Endothelial cell of umbilical vein (primary cell): ENCODE measurements around the gene PPM1E. TPM values are rescaled to one million over a fixed set of nuclear protein-coding genes. Genes with fewer than 3 reads are reported as not detected.

ENCODE experiments used
- BruUV-seq: library from RNA; stranded (reverse); fragments of 400-500 nt; replicated peaks from 2 replicates; lab custom pipeline; 2021; lab: Mats Ljungman, UMichigan
- CTCF ChIA-PET: fragments of 300-600, 350-600 bp; sonication (Branson Sonifier 250); formaldehyde crosslinking; loops from one replicate; lab custom pipeline; 2021; ENCODE audit warnings: antibody characterized with exemption, inconsistent platforms; lab: Charles Lee
- POLR2A ChIA-PET: fragments of 300-600, 350-600 bp; sonication (Branson Sonifier 250); formaldehyde crosslinking; loops from one replicate; lab custom pipeline; 2021; ENCODE audit warnings: antibody characterized with exemption, inconsistent platforms; lab: Charles Lee
- DNase-seq: peaks from one replicate; pipeline ENCODE4 v3.0.0-alpha.2; 2011; ENCODE audit warnings: low read depth, low spot score
- FAIRE-seq: peaks from 2 replicates; lab custom pipeline; 2011; peaks lifted over from hg19 to GRCh38; lab: Jason Lieb, UNC
- H2AFZ ChIP-seq: 2 replicates; pipeline ENCODE4 v1.6.0; 2012; ENCODE audit warnings: low read depth, low read length, control low read depth, inconsistent platforms
- H3K27ac ChIP-seq: 2 replicates; pipeline ENCODE4 v1.5.1; 2011; ENCODE audit warnings: low read depth, mild to moderate bottlenecking, control low read depth, low read length, moderate library complexity; ENCODE audit not compliant: insufficient read depth
- H3K27me3 ChIP-seq, 2 experiments: 2 replicates each; pipeline versions ENCODE4 v1.6.0 to v1.6.1; 2011; ENCODE audit warnings: low read length in 2 of 2, mixed read lengths in 1 of 2; ENCODE audit not compliant: control insufficient read depth in 2 of 2, insufficient read depth in 2 of 2
- H3K36me3 ChIP-seq, 2 experiments: 2 replicates in 1 of 2; 3 replicates in 1 of 2; pipeline ENCODE4 v1.5.1; 2011; ENCODE audit warnings: low read length in 2 of 2, mild to moderate bottlenecking in 1 of 2, moderate library complexity in 1 of 2; ENCODE audit not compliant: control insufficient read depth in 2 of 2, insufficient read depth in 2 of 2; ENCODE audit errors: extremely low read depth in 1 of 2
- H3K4me1 ChIP-seq: 3 replicates; pipeline ENCODE4 v1.5.1; 2011; ENCODE audit warnings: mild to moderate bottlenecking, low read length; ENCODE audit not compliant: control insufficient read depth, insufficient read depth; ENCODE audit errors: extremely low read depth
- H3K4me2 ChIP-seq: 2 replicates; pipeline ENCODE4 v1.6.1; 2011; ENCODE audit warnings: low read length, control low read depth, mixed read lengths; ENCODE audit not compliant: insufficient read depth
- H3K4me3 ChIP-seq, 3 experiments: fragments of 200-600 bp in 1 of 3; sonication (generic), shearing (Covaris generic) in 1 of 3; replicated peaks in 1 of 3; 2 replicates each; pipeline ENCODE4 v1.5.1; 2011 to 2016; ENCODE audit warnings: control low read depth in 3 of 3, low read length in 3 of 3, mild to moderate bottlenecking in 2 of 3, inconsistent platforms in 1 of 3, low read depth in 1 of 3, moderate library complexity in 1 of 3; ENCODE audit not compliant: insufficient read depth in 1 of 3
- H3K79me2 ChIP-seq: 2 replicates; pipeline ENCODE4 v1.6.0; 2012; ENCODE audit warnings: low read length, inconsistent platforms; ENCODE audit not compliant: control insufficient read depth, insufficient read depth
- H3K9ac ChIP-seq: replicated peaks from 2 replicates; pipeline ENCODE3; 2011; ENCODE audit warnings: low read length, control low read depth; ENCODE audit not compliant: insufficient read depth; ENCODE audit errors: extremely low read depth
- H3K9me1 ChIP-seq: replicated peaks from 3 replicates; pipeline ENCODE4 v1.6.0; 2011; ENCODE audit warnings: mild to moderate bottlenecking, low read length; ENCODE audit not compliant: control insufficient read depth, insufficient read depth; ENCODE audit errors: extremely low read depth
- H3K9me3 ChIP-seq: replicated peaks from 2 replicates; pipeline ENCODE4 v1.5.1; 2012; ENCODE audit warnings: low read length, inconsistent platforms; ENCODE audit not compliant: control insufficient read depth, insufficient read depth
- H4K20me1 ChIP-seq: replicated peaks from 2 replicates; pipeline ENCODE3; 2011; ENCODE audit warnings: mild to moderate bottlenecking, low read length; ENCODE audit not compliant: control insufficient read depth, insufficient read depth; ENCODE audit errors: extremely low read depth
- CTCF ChIP-seq, 2 donors: IDR thresholded peaks; 1 replicate in 1 of 2; 2 replicates in 1 of 2; pipeline ENCODE4 v1.5.1; 2011; ENCODE audit warnings: low read length in 2 of 2, mild to moderate bottlenecking in 2 of 2, moderate library complexity in 2 of 2, control low read depth in 1 of 2, inconsistent platforms in 1 of 2, low read depth in 1 of 2; ENCODE audit not compliant: insufficient read depth in 1 of 2; ENCODE audit errors: extremely low read depth in 1 of 2
- EZH2 ChIP-seq: IDR thresholded peaks from 2 replicates; pipeline ENCODE4 v1.6.1; 2012; ENCODE audit warnings: borderline replicate concordance, low read depth, mild to moderate bottlenecking, moderate library complexity, low read length, inconsistent platforms; ENCODE audit not compliant: severe bottlenecking
- FOS ChIP-seq: IDR thresholded peaks from 2 replicates; pipeline ENCODE4 v1.6.1; 2011; ENCODE audit warnings: mild to moderate bottlenecking, low read length, moderate library complexity, borderline replicate concordance; ENCODE audit not compliant: insufficient read depth
- GATA2 ChIP-seq: IDR thresholded peaks from 2 replicates; pipeline ENCODE4 v1.7.0; 2011; ENCODE audit warnings: low read depth, mild to moderate bottlenecking, moderate library complexity, mixed read lengths, low read length; ENCODE audit not compliant: insufficient read length, insufficient read depth
- JUN ChIP-seq: IDR thresholded peaks from 2 replicates; pipeline ENCODE4 v1.6.1; 2011; ENCODE audit warnings: borderline replicate concordance, low read depth; ENCODE audit not compliant: insufficient read length, insufficient read depth
- MAX ChIP-seq: IDR thresholded peaks from 2 replicates; pipeline ENCODE4 v1.6.1; 2011; ENCODE audit not compliant: insufficient read depth, insufficient read length
- MYC ChIP-seq: IDR thresholded peaks from one replicate; pipeline ENCODE4 v1.6.1; 2011; ENCODE audit warnings: mild to moderate bottlenecking, low read depth, low read length
- POLR2A ChIP-seq: IDR thresholded peaks from 2 replicates; pipeline ENCODE4 v1.6.1; 2012; ENCODE audit warnings: low read depth, mild to moderate bottlenecking, control low read depth, low read length
- POLR2AphosphoS5 ChIP-seq: IDR thresholded peaks from 2 replicates; pipeline ENCODE4 v1.6.1; 2012; ENCODE audit warnings: low read depth, mild to moderate bottlenecking, control low read depth, low read length, moderate library complexity; ENCODE audit not compliant: insufficient read depth
- dilution Hi-C: fragments of 300-500 bp; cut with MboI; formaldehyde crosslinking; loops from one replicate; pipeline ENCODE4 v1.15.0; 2019; ENCODE audit warnings: low sequenced_read_pairs; ENCODE audit not compliant: extremely low pct_ligation_motif_present
- intact Hi-C: fragments of 100-400 bp; cut with micrococcal nuclease; formaldehyde crosslinking; loops from one replicate; pipeline ENCODE4 v1.10.0; 2022
- polyA plus RNA-seq, 4 experiments: library from polyadenylated mRNA; depleted of rRNA in 3 of 4; stranded (reverse) in 3 of 4; unstranded in 1 of 4; fragments of >200 nt; gene quantifications; 2 replicates each; pipeline versions ENCODE4 v1.2.1 to v1.2.3, GENCODE V29; 2011 to 2012; ENCODE audit warnings: missing spikeins in 1 of 4
- total RNA-seq: library from RNA; stranded (reverse); gene quantifications from 2 replicates; pipeline ENCODE4 v1.2.3, GENCODE V29; 2021

Gene PPM1E
- total and polyA plus RNA-seq, 2 donors (not counting 3 experiments of a cell fraction or from before 2014, with no cell fraction given) = 0.01 TPM; not detected in 1

DNA sequence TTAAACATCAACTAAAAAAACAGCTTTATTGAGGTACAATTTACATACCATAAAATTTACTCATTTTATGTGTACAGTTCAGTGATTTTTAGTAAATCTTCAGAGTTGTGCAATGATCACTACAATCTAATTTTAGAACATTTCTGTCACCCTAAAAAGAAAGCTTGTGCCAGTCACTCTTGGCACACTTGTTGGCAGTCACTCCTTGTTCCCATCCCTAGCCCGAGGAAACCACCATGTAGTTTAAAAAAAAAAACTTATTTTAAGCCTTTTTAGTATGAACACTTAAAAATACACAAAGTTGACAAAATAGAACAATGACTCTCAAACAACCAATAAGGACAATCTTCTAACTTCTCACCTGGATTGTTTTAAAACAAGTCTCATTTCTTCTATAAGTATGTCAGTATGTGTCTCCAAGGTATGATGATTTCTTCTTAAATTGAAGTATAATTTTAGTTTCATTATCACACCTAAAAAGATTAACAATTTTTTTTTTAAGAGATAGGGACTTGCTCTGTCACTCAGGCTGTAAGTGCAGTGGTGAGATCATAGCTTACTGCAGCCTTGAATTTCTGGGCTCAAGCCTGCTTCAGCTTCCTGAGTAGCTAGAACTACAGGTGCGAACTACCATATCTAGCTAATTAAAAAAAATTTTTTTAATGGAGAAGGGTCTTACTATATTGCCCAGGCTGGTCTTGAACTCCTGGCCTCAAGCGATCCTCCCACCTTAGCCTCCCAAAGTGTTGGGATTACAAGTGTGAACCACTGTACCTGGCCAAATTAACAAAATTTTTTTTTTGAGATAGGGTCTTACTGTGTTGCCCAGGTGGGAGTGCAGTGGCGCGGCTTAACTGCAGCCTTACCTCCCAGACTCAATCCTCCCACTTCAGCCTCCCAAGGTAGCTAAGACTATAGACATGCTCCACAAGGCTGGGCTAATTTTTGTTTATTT is 53.2 kb downstream of the PPM1E start:
- Histone ChIP-seq H2AFZ (no peak overlapping the region), H3K27ac (no peak overlapping the region), H3K79me2 (no peaks in the 10 kb centered on the region), H4K20me1 (no peaks in the 10 kb centered on the region), H3K4me1 (no peaks in the 10 kb centered on the region), H3K4me3 (no peak overlapping the region), H3K9me3 (no peaks in the 10 kb centered on the region), H3K4me2 (no peak overlapping the region), H3K9ac (no peak overlapping the region), H3K36me3 (no peaks in the 10 kb centered on the region), H3K9me1 (no peaks in the 10 kb centered on the region), H3K27me3 (peaks cover 0 to 2% of the 10 kb centered on the region in 2 experiments)
- DNase-seq = no peak
- TF ChIP-seq EZH2 (no peak), MAX (no peak), FOS (no peak), POLR2A (no peak), POLR2AphosphoS5 (no peak), JUN (no peak), GATA2 (no peak), MYC (no peak), CTCF (IDR thresholded peaks at IDR 0.05; ENCODE audit: extremely low read depth in 1 of 2, insufficient read depth in 1 of 2, low read depth in 1 of 2, low read length in 2 of 2) (no peak)
- FAIRE-seq = no peak
- dilution Hi-C loops = no loop called here
- ChIA-PET CTCF (interaction anchor here (0.6 to 1.5 kb wide), 2 partner anchors 44 to 98 kb away, joined by 3 to 4 read pairs; no protein-coding TSS in a partner anchor), POLR2A (interaction anchor here (0.7 kb wide), 1 partner anchor 34 kb away, joined by 3 read pairs; no protein-coding TSS in a partner anchor)
- BruUV-seq = no TSS peak
- intact Hi-C loops = no loop called here
